ENCODE results near the gene SCARF1.

- TF ChIP-seq CTCF (IDR thresholded peaks at IDR 0.05; ENCODE audit: low read depth, low read length) (no peak), POLR2A (IDR thresholded peaks at IDR 0.05; ENCODE audit: extremely low read depth, insufficient read length) (no peak), MAX (IDR thresholded peaks at IDR 0.05; ENCODE audit: low read depth, low read length) (no peak), MYC (IDR thresholded peaks at IDR 0.05; ENCODE audit: low read depth, low read length) (no peak)
Measured at GRCh38 chr17:1590029-1590746, 55.3 kb downstream of the SCARF1 start.

Data from NB4 (cell line).